ENCODE data around the gene COPS3.

The COPS3 gene

GRCh38 chr17:17223736-17224135 lies 57.3 kb downstream of the COPS3 start:
- DNase-seq, result no peak
- no peaks in the 10 kb centered on the region for H3K9me3 Mint-ChIP-seq
- no peaks in the 10 kb centered on the region for H3K4me1 Mint-ChIP-seq
- H3K27ac Mint-ChIP-seq, result no peak overlapping the region
- peaks cover 56% of the 10 kb centered on the region for H3K36me3 Mint-ChIP-seq (ENCODE audit: low read depth)
- no peak for TF ChIP-seq CTCF (IDR thresholded peaks at IDR 0.05)
- H3K4me3 Mint-ChIP-seq, result no peak overlapping the region
- H3K27me3 Mint-ChIP-seq (ENCODE audit: low read depth, poor library complexity), result peaks cover under 1% of the 10 kb centered on the region

GRCh38 chr17:17221329-17221728 lies 59.7 kb downstream of the COPS3 start:
- peaks cover 75% of the 10 kb centered on the region for H3K36me3 Mint-ChIP-seq (ENCODE audit: low read depth)
- H3K9me3 Mint-ChIP-seq, result no peaks in the 10 kb centered on the region
- H3K4me3 Mint-ChIP-seq, result no peak overlapping the region
- no peaks in the 10 kb centered on the region for H3K27me3 Mint-ChIP-seq (ENCODE audit: low read depth, poor library complexity)
- DNase-seq, result no peak
- TF ChIP-seq CTCF (IDR thresholded peaks at IDR 0.05), result no peak
- peak overlapping the region; percentile 64 for H3K27ac Mint-ChIP-seq
- H3K4me1 Mint-ChIP-seq, result no peaks in the 10 kb centered on the region

- H3K27me3 Mint-ChIP-seq (ENCODE audit: low read depth, poor library complexity), result no peaks in the 10 kb centered on the region
- no peaks in the 10 kb centered on the region for H3K4me1 Mint-ChIP-seq
- DNase-seq, result no peak
- H3K36me3 Mint-ChIP-seq (ENCODE audit: low read depth), result peaks cover 69% of the 10 kb centered on the region
- H3K27ac Mint-ChIP-seq, result peak overlapping the region; percentile 25
- no peaks in the 10 kb centered on the region for H3K9me3 Mint-ChIP-seq
- TF ChIP-seq CTCF (IDR thresholded peaks at IDR 0.05), result no peak
- H3K4me3 Mint-ChIP-seq, result no peak overlapping the region
These were observed 60.5 kb downstream of the COPS3 start for GRCh38 chr17:17220529-17220928.

- Mint-ChIP-seq H3K4me3 (no peak overlapping the region), H3K9me3 (no peaks in the 10 kb centered on the region), H3K36me3 (ENCODE audit: low read depth) (peaks cover 53% of the 10 kb centered on the region), H3K4me1 (no peaks in the 10 kb centered on the region), H3K27ac (no peak overlapping the region), H3K27me3 (ENCODE audit: low read depth, poor library complexity) (no peaks in the 10 kb centered on the region)
- no peak for TF ChIP-seq CTCF (IDR thresholded peaks at IDR 0.05)
- no peak for DNase-seq
These were observed 63.1 kb downstream of the COPS3 start for GRCh38 chr17:17217995-17218394.

GRCh38 chr17:17216776-17217175 lies 64.3 kb downstream of the COPS3 start:
- Mint-ChIP-seq H3K27ac (peak overlapping the region; percentile 56), H3K36me3 (ENCODE audit: low read depth) (peaks cover 48% of the 10 kb centered on the region), H3K27me3 (ENCODE audit: low read depth, poor library complexity) (no peaks in the 10 kb centered on the region), H3K4me3 (no peak overlapping the region), H3K4me1 (no peaks in the 10 kb centered on the region), H3K9me3 (no peaks in the 10 kb centered on the region)
- DNase-seq, result no peak
- TF ChIP-seq CTCF (IDR thresholded peaks at IDR 0.05), result no peak

GRCh38 chr17:17216236-17216635 lies 64.8 kb downstream of the COPS3 start:
- Mint-ChIP-seq H3K27me3 (ENCODE audit: low read depth, poor library complexity) (no peaks in the 10 kb centered on the region), H3K36me3 (ENCODE audit: low read depth) (peaks cover 44% of the 10 kb centered on the region), H3K4me1 (no peaks in the 10 kb centered on the region), H3K4me3 (no peak overlapping the region), H3K27ac (no peak overlapping the region), H3K9me3 (no peaks in the 10 kb centered on the region)
- DNase-seq, result no peak
- TF ChIP-seq CTCF (IDR thresholded peaks at IDR 0.05), result no peak
